NCI-H1694 (cell line): Measurements from ENCODE around the gene CAMK2B.

ENCODE experiments used
- DNase-seq: peaks from one replicate; lab custom pipeline; 2025; lab: John Stamatoyannopoulos, UW

The CAMK2B gene

DNA sequence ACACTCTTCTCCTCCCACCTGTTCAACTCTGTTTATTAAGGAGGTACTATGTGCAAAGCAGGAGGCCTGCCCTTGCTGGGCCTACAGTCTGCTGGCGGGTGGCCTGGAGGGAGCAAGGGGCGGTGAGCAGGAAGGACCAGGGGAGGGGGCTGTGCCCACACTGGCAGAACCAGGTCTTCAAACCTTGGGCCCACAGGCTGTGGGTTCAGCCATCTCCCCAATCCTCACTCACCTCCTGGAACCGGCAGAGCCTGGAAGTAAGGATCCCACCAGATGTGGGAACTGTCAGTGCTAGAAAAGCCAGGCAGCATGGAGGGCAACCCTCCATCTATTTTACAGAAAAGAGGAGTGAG lies 50.8 kb downstream of the CAMK2B start:
- no peak for DNase-seq

DNA sequence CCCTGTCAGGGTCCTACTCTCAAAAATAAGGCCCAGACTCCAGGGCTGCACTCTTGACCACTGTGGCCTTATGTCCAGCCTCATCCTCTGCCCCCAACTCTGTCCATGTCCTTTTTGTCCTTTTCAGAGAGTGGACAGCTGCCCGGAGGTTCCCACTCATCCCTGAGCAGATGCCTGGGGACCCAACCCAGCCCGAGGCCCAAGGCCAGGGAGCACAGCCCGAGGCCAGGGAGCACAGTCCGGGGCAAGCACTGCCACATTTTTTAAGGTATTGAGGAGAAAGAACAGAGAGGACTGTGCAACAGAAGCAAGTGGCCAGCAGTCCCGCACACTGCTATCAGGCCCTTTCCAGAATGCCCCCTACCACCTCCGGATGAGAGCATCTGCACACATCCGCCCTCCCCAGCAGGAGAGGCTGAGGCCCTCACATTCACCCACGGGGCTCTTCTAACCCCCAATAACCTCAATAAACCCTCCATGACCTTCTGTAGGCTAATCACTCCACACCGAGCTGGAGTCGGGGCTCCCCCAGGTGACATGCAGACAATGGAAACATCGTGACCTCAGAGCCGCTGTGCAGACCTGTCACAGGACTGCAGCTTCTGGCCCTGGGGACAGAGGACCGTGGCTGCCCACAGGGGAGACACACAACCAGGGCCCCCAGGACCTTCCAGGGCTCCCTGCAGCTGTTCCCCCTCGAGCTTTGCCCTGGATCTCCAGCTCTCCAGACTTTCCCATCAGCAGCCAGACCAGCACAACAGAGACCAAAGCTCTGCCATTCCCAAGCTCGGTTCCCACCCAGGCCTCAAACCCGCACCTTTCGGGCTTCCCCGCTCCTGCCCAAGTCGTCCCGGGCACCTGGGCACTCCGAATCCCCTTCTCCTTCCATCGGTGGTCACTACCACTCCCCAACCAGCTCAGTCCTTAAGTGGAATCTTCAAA lies 51.4 kb downstream of the CAMK2B start:
- DNase-seq, result no peak

DNA sequence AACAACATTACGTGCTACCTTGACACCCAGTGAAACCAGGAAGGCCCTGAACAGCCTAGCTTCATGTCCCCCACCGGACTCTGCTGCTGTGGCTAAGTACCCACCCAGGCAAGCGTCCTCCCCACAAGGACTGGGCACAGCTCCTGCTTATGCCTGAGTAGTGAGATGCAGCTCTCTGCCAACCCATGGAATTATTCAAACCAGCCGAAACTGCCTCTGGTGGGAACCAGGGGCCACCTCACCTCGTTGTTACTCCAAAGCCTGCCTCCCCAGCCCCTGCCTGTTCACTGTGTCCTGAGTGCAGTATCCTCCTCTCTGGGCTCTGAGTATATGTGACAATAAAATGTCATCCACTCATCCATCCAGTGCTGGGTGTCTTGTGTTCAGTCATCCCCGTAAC lies 52.4 kb downstream of the CAMK2B start:
- DNase-seq, result no peak

DNA sequence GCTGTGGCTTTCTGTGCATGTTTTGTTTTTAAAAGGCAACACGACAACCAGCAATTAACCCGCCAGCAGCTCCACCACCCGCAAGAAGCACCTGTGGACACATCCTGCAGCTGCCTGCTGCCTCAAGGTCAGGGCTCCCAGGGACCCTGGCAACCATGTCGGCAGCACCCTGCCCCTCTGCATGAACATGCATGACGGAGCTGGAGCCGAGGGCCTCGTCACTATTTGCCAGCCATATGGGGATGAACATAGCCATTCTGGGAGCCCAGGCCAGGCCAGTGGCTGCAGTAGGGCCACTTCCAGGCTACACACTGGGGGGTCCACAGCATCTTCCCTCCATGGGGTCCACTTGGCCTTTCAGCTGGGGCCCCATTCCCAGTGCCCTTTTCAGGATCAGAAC lies 52.9 kb downstream of the CAMK2B start:
- no peak for DNase-seq

DNA sequence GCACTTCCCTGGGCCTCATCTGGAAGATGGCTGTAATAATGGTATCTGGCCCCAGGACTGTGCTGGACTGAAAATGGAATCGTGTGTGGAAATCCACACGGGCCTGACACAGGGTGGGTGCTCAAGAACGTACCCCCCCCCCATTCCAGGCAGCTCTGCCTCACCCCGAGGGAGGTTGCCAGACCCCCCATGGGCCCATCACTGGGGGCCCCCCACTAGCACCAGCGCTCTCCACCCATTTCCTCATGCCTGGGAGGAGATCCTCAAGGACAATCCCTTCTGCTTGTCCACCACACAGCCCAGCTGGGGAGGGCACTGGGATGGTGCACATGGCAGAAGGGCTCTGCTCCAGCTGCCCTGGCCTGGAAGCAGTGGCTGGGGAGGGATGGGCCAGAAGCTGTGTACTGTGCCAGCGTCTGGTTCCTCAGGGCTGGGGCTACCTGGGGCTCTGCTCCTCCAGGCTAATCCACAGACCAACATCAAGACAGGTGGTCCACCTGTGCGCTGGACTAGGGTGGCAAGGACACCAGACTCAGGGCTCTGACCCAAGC lies 55.4 kb downstream of the CAMK2B start:
- DNase-seq, result no peak

DNA sequence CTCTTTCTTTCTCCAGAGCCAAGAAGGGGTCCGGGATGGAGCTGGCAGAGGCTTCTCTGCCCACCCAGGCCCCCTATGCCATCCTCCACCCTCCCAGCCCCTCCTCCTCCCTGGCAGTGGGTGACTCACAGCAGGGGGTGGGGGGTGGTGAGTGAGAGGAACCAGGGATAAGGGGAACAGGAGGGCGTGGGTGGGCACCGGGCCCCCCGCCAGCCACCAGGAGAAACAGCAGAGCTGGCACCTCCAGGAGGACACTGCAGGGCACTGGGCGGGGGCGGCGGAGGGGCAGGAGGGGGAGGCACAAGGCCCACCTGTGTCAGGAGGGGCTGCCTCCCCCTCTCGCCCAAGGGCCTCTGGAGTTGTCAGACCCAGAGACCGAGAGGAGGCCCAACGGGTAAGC lies 56.0 kb downstream of the CAMK2B start:
- DNase-seq, result no peak

DNA sequence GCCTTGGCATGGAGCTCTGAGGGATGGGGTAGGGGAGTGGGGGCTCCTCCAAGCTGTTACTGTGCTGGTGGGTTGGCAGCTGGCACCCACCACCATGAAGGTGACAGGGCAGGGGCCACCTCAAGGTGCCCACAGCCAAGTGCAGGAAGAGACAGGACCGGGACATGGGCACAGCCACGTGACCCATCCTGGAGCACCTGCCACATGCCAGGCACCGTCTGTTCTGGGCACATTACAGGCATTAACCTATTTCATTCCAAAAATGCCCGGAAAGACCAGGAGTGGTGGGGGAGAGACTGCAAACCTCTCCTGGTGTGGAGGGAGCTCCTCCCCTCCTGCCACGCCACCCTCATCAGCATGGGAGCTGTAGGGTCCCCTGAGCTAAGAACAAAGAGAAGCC lies 56.7 kb downstream of the CAMK2B start:
- DNase-seq, result peak; percentile 17

DNA sequence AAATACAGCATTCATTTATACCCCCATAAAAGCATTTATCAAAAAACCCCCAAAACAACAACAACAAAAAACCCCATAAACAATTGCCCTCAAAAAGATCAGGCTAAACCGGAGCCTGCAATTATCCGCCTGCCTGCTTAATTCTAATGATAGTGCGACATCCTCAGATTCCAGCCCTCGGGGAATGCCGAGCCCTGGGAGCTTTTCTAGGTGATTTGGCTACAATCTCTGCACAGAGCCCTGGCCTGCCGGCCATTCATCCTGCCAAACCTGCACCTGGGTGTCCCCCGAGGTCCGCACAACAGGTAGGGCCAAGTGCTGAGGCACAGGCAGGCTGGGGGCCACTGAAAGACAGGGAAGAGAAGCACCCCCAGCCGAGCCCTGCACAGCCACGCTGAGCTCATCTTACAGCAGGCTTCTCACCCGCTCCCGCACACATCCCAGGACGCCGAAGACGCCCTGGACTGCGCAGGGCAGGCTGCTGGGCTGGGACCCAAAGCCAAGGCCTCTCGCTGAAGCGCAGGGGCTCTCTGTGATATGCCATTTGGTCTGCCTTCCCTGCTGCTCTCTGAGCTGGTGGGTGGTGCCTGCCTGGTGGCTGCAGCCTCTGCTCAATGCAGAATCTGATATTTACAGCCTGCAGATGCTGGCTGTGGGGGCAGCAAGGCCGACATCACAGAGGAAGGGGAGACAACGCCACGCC lies 57.5 kb downstream of the CAMK2B start:
- peak; percentile 62 for DNase-seq

DNA sequence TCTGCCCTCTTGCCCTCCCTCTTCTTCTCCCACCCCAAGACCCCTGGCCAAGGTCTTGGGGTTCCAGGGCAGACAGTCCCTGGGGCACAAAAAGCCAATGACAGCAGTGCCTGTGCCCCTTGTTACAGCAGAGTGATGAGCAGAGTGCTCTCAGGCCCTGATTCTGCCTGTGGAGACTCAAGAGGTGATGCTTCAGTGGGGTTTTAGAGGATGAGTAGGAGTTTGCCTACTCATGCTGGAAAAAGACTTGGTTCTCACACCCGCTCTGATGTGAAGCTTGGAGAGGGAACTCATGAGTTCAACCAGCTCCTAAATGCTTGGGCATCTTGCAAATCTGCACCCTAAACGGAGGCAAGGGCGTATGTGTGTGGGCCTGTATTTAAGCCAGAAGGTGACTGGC lies 58.2 kb downstream of the CAMK2B start:
- no peak for DNase-seq

DNA sequence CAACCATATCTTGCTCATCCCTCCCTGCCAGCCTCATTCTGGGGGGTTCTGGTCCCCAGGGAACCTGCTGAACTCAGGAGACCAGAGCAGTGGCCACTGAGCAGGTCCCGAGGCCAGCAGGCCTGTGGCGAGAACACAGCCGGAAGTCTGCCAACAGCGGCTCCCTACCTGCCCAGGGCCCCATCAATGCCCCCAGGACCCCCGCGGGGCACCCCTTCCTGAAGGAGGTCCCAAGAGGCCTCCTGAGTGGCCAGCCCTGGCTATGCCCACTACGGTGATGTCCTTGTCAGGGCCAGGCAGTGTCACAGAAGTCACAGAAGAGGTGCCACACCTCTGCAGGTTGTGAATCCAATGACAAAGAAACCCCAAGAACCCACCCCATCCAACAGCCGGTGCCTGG lies 58.9 kb downstream of the CAMK2B start:
- no peak for DNase-seq

DNA sequence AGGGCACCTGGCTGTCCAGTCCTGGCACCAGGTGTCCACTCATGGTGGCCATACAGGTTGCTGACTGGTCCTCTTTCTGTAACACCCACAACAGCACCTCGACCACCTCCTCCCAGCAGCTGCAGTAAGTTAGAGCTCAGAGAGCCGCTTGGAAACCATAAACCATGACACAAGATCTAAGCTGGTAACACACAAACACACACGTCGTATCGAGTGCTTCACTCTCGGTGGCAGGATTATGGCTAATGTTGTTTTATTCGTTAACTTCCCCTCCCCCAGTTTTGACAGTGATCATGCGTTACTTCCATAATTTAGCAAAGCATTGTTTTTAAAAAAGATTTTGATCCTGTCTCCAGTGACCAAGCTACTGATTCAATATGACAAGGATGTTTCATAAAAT lies 59.7 kb downstream of the CAMK2B start:
- peak; percentile 21 for DNase-seq

DNA sequence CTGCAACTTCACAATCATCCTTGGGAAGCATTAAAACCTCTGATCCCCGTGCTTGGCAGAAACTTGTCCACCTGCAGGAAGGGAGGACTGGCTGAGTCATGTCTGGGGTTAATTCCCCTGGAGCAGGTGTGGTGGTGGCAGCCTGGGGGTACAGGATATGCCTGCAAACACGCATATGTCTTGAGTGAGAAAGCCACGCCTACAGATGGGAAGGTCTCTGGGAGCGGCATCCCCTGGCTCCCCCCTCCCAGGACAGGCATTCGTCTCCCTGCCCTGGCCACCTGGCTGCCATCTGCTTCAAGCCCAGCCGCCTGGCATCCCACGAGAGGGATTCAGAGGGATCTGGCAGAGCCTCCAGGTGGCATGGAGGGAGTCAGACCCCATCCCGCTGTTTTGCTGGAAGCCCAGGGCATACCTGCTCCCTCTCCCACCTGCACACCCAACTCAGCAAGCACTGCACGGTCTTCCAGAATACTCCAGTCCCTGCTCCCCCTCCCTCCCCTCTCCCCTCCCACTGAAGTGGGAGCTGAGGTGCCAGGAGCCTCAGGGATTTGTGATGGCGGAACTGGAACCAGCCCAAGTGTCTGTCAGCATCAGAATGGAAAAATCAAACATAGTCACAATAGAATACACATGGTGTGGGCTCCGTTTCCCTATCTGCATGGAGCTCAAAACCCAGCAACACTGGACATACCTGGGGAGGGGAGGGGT lies 61.0 kb downstream of the CAMK2B start:
- peak; percentile 94 for DNase-seq

DNA sequence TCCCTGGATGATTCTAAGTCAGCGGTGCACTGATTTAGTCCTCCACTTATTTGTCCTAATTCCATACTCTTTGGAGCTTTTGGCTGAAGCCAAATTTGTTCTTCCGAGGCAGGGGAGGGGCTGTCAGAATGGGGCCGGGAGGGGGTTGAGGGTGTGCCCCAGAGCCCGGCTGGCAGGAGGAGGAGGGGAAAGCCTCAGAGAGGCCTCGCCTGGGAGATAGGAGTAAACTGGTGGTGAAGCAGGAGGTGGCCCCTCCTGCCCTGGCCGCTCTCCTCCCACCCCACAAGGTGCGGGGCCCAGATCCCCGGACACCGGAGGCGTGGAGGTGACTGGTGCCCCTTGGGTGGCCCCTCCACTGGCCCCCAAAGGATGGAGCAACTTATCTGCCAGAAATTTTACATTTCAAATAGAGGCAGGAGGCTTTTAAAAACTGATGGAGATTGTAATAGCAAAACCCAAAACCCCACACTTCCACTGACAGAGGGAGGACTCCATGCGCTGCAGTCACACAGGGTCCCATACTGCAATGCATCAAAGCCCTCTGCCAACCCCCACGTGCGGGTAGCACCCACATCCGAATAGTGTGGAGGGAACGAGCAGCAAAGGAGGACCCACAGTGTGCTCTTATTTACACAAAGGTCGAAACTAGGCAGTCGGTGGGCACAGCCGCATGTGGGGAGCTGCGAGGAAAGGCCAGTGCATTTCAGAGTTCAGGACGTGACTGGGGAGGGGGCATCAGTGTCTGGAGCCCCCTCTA lies 61.9 kb downstream of the CAMK2B start:
- DNase-seq, result no peak

DNA sequence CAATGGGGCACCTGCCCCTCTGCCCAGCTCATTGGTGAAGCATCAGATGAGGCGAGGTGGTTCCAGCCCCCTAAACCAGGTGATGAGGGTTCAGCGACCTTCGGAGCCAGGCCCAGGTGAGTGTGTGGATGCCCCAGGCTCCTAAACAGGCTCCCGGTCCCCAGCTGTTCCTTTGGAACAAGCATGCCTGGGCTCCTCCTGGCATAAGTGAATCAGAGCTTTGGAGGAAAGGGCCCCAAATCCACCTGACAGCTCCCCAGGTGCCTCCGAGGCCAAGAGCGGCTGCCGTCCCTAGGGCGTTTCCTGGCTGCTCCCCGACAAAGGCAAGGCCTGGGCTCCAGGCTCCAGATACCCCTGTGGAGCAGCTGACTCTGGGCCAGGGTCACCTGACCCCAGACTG lies 63.4 kb downstream of the CAMK2B start:
- no peak for DNase-seq

DNA sequence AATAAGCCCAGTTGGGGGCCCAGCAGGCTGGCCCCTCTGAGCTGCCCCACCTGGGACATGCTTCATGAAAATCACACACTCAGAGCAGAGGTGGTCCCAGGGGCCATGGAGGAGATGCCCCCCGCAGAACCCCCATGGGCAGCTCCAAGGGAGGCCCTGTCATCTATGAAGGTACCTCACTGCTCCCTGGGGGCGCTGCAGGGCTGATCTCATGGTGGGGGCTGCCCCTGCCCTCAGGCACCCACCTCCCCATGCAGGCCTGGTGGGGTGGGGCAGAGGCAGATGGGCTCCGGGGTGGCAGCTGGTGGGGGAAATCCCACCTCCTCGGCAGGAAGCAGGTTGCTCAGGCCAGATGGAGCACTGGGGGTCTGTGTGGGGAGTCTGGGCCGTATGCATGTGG lies 64.2 kb downstream of the CAMK2B start:
- DNase-seq, result peak; percentile 67

DNA sequence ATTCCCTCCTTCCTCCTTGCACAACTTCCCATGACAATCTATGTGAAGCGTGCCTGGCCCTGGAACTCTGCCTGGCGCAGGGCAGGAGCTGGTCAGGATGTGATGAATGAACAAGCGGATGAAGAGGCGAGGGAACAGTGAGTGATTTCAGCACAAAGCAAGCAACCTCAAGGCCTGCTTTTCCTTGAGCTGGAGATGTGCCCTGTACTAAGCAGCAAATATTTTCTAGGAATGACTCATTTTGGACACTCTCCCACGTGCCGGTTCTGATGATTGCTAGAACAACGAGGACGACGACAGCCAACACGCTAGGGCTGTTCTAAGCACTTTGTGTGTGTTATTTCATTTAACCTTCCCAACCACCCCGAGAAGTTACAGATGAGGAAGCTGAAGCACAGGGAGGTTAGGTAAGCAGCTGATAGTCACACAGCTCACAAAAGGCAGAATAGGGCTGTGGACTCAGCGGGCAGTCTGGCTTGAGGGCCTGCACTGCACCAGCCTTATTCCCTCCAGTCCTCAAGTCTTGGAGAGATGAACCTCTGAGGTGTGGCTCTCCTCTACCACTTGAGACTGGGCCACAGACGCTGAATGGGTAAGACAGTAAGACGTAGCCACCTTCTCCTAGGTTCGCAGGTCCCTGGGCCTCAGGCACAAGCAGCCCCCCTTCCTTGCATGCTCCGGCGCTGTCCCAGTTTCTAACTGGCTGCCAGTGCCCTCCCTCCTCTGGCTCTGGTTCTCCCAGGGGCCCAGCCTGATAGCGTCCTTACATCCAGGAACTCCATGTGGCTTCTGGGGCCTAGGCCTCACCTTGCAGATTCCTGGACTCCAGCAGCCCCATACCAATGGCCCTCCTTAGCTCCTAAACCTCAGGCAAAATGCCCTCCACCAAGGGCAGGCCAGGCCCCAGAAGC lies 65.6 kb downstream of the CAMK2B start:
- DNase-seq, result no peak

DNA sequence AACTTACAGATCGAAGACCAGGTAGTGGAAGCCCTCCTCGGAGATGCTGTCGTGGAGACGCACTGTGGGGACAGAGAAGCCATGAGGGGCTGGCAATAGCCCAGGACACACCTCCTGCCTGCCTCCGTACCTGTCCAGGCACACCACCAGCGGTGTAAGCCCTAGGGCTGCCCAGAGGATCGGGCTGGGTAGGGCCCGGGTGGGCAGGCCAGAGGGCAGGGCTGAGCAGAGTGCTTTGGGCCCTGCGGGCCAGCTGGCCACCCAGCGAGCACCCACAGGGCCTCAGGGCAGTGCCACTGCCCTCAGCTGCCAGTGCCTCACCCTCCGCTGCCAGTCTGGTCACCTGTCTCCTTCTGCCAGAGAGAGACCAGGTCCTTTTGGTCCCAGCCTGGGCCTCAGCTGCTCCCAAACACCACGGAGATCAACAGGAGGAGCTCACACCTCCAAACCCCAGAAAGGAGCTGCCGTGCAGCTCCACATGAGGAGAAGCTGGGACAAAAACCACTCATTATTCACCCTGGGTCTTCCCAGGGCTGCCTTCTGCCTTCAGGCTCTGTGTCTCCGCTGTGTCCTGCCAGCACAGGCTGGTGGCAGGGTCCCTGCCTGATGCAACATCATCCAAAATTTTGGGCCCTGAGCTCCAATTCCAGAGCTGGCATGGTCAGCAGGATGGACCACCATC lies 66.4 kb downstream of the CAMK2B start:
- no peak for DNase-seq

DNA sequence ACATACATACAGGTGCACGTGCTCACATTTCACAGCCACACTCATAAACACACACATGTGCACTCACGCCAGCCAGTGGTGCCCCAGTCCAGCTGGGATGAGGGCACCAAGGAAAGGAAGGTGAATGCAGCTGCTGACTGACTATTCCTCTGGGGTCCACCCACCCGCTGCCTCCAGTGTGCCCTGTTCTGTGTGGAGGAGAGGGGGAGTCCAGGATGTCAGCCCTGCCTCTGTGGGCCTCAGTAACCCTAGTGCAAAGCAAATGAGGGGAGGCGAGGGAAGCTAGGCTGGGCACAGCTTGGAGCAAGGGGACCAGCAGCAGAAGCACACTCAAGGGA lies 67.0 kb downstream of the CAMK2B start:
- no peak for DNase-seq

DNA sequence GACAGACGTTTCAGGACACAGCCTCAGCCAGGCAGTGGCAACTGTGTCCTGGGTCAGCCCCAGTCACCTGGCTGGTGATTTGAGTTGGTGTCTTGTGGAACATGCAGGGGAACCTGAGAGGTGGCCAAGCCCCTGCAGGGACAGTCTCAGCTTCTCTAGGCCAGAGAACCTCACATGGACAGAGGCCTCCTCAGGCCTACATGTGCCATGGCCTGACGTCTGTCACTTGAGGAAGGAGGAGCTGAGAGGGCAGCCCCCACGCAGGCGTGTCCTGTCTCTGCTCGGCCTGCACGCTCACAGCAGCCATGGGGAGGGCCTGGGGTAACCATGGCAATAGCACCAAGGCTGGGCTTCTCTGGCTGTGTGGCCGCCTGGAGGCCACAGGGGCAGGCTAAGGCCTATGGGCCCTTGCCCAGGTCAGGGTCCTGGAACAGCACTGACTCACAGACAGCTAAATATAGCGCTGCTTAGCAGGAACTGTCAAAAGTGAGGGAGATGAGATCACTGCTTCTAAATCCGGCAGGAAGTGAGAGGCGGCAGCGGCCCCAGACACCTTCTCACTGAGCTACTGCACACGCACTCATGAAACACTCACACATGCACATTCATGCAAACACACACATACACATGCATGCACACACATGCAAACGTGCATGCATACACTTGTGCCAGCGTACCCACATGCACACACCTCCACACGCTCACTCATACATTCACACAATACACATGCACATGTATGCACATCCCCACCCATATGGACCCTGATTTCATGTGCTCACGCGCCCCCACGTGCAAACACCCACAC lies 67.6 kb downstream of the CAMK2B start:
- no peak for DNase-seq
